H9 (cell line): ENCODE results near the gene TNRC18. TPM values are rescaled to one million over a fixed set of nuclear protein-coding genes. Genes with fewer than 3 reads are reported as not detected.
"Not testable (repeated sequence)": the region's sequence is repeated elsewhere in the genome, so short reads cannot be mapped to it uniquely, and the experiment has no call there.

Experiments used
- DNase-seq: peaks from one replicate; pipeline ENCODE4 v3.0.0-alpha.2; 2017
- H2AFZ ChIP-seq: one replicate; pipeline ENCODE4 v1.6.1; 2013; ENCODE audit warnings: mild to moderate bottlenecking, low read length, control low read depth, moderate library complexity
- H2AK5ac ChIP-seq: 2 replicates; pipeline ENCODE4 v1.6.1; 2013; ENCODE audit warnings: low read length, control low read depth, mixed read lengths; ENCODE audit not compliant: insufficient read length
- H2BK120ac ChIP-seq: one replicate; pipeline ENCODE4 v1.6.1; 2013; ENCODE audit warnings: low read depth, mild to moderate bottlenecking, low read length, control low read depth, inconsistent platforms; ENCODE audit not compliant: poor library complexity, severe bottlenecking
- H2BK12ac ChIP-seq: 2 replicates; pipeline ENCODE4 v1.6.1; 2013; ENCODE audit warnings: low read length, control low read depth, mixed read lengths, low read depth; ENCODE audit not compliant: insufficient read length
- H2BK15ac ChIP-seq: 2 replicates; pipeline ENCODE4 v1.6.1; 2013; ENCODE audit warnings: low read depth, low read length, control low read depth
- H2BK20ac ChIP-seq: one replicate; pipeline ENCODE4 v1.6.1; 2013; ENCODE audit warnings: low read depth, mild to moderate bottlenecking, low read length, control low read depth, inconsistent platforms; ENCODE audit not compliant: poor library complexity, severe bottlenecking
- H2BK5ac ChIP-seq: 2 replicates; pipeline ENCODE4 v1.6.1; 2013; ENCODE audit warnings: low read length, control low read depth, mixed read lengths; ENCODE audit not compliant: insufficient read length
- H3K14ac ChIP-seq: 2 replicates; pipeline ENCODE4 v1.6.1; 2013; ENCODE audit warnings: low read length, control low read depth; ENCODE audit not compliant: insufficient read depth
- H3K18ac ChIP-seq: 2 replicates; pipeline ENCODE4 v1.6.1; 2013; ENCODE audit warnings: low read depth, mild to moderate bottlenecking, mixed read lengths, low read length, control low read depth; ENCODE audit not compliant: insufficient read length
- H3K23ac ChIP-seq: 2 replicates; pipeline ENCODE4 v1.6.1; 2013; ENCODE audit warnings: low read length, control low read depth, mixed read lengths, low read depth; ENCODE audit not compliant: insufficient read length
- H3K23me2 ChIP-seq: 2 replicates; pipeline ENCODE4 v1.6.1; 2013; ENCODE audit warnings: low read depth, mild to moderate bottlenecking, mixed read lengths, low read length, control low read depth; ENCODE audit not compliant: insufficient read length, poor library complexity, severe bottlenecking
- H3K27ac ChIP-seq: 2 replicates; pipeline ENCODE4 v1.5.1; 2013; ENCODE audit warnings: low read length, control low read depth, mixed read lengths, low read depth; ENCODE audit not compliant: insufficient read length
- H3K27me3 ChIP-seq: 2 replicates; pipeline ENCODE4 v1.6.1; 2013; ENCODE audit warnings: low read length, control low read depth, inconsistent platforms; ENCODE audit not compliant: insufficient read depth
- H3K4ac ChIP-seq: 2 replicates; pipeline ENCODE4 v1.6.1; 2013; ENCODE audit warnings: low read depth, mild to moderate bottlenecking, control low read depth, inconsistent platforms, low read length, moderate library complexity
- H3K4me1 ChIP-seq: 2 replicates; pipeline ENCODE4 v1.6.1; 2013; ENCODE audit warnings: low read length, control low read depth, inconsistent platforms; ENCODE audit not compliant: insufficient read depth
- H3K4me2 ChIP-seq: 2 replicates; pipeline ENCODE4 v1.6.1; 2013; ENCODE audit warnings: low read length, control low read depth, mixed read lengths; ENCODE audit not compliant: insufficient read length, insufficient read depth
- H3K56ac ChIP-seq: 2 replicates; pipeline ENCODE4 v1.6.1; 2013; ENCODE audit warnings: low read depth, mild to moderate bottlenecking, mixed read lengths, low read length, control low read depth; ENCODE audit not compliant: insufficient read length
- H3K79me1 ChIP-seq: 2 replicates; pipeline ENCODE4 v1.6.1; 2013; ENCODE audit warnings: low read depth, mild to moderate bottlenecking, moderate library complexity, low read length, control low read depth, inconsistent platforms; ENCODE audit not compliant: insufficient read depth, poor library complexity, severe bottlenecking
- H3K79me2 ChIP-seq: 2 replicates; pipeline ENCODE4 v1.6.1; 2013; ENCODE audit warnings: low read length, control low read depth, inconsistent platforms; ENCODE audit not compliant: insufficient read depth
- H3K9ac ChIP-seq: 2 replicates; pipeline ENCODE4 v1.6.1; 2013; ENCODE audit warnings: low read length, control low read depth, mixed read lengths; ENCODE audit not compliant: insufficient read length; ENCODE audit errors: extremely low read depth
- H3K9me3 ChIP-seq: one replicate; pipeline ENCODE4 v1.6.1; 2013; ENCODE audit warnings: low read depth, low read length, inconsistent platforms; ENCODE audit not compliant: control insufficient read depth
- H3T11ph ChIP-seq: one replicate; pipeline ENCODE4 v1.6.1; 2013; ENCODE audit warnings: mild to moderate bottlenecking, low read length, control low read depth, inconsistent platforms
- H4K20me1 ChIP-seq: one replicate; pipeline ENCODE4 v1.6.1; 2013; ENCODE audit not compliant: control insufficient read depth, insufficient read length, insufficient read depth
- H4K5ac ChIP-seq: 2 replicates; pipeline ENCODE4 v1.6.1; 2013; ENCODE audit warnings: low read depth, mild to moderate bottlenecking, mixed read lengths, low read length, control low read depth; ENCODE audit not compliant: insufficient read length
- H4K8ac ChIP-seq: replicated peaks from 2 replicates; pipeline ENCODE4 v1.6.1; 2013; ENCODE audit warnings: low read length, control low read depth, mixed read lengths, low read depth; ENCODE audit not compliant: insufficient read length
- H4K91ac ChIP-seq: 2 replicates; pipeline ENCODE4 v1.6.1; 2013; ENCODE audit warnings: low read depth, mild to moderate bottlenecking, moderate library complexity, mixed read lengths, low read length, control low read depth; ENCODE audit not compliant: insufficient read length
- H3K27ac Mint-ChIP-seq, 3 experiments: 2 replicates in 2 of 3; 3 replicates in 1 of 3; pipeline ENCODE4 v1.8.0; 2020 to 2021; ENCODE audit warnings: mixed read lengths in 3 of 3, mild to moderate bottlenecking in 1 of 3, moderate library complexity in 1 of 3
- H3K27me3 Mint-ChIP-seq: 2 replicates; pipeline ENCODE4 v1.8.0; 2021; ENCODE audit warnings: low read depth, mild to moderate bottlenecking, moderate library complexity, mixed read lengths
- H3K36me3 Mint-ChIP-seq, 3 experiments: 2 replicates in 2 of 3; 3 replicates in 1 of 3; pipeline ENCODE4 v1.8.0; 2020 to 2021; ENCODE audit warnings: low read depth in 3 of 3, mixed read lengths in 3 of 3; ENCODE audit not compliant: insufficient read depth in 1 of 3
- H3K4me1 Mint-ChIP-seq, 2 experiments: 2 replicates each; pipeline ENCODE4 v1.8.0; 2020; ENCODE audit warnings: mixed read lengths in 2 of 2
- H3K4me3 Mint-ChIP-seq, 2 experiments: 2 replicates in 1 of 2; 3 replicates in 1 of 2; pipeline ENCODE4 v1.8.0; 2020 to 2021; ENCODE audit warnings: mild to moderate bottlenecking in 2 of 2, mixed read lengths in 2 of 2, moderate library complexity in 1 of 2
- H3K9me3 Mint-ChIP-seq, 2 experiments: 2 replicates in 1 of 2; 3 replicates in 1 of 2; pipeline ENCODE4 v1.8.0; 2020; ENCODE audit warnings: mild to moderate bottlenecking in 2 of 2, mixed read lengths in 2 of 2, moderate library complexity in 1 of 2
- WGBS: extraction: QIAGEN DNeasy Blood & Tissue Kit; methylation state at CpG from one replicate; pipeline ENCODE4 v1.1.7; 2013; ENCODE audit warnings: missing lambda C conversion rate, low lambda C conversion rate, mixed read lengths; ENCODE audit not compliant: insufficient read length; ENCODE audit errors: extremely low coverage; 5-methylcytosine and 5-hydroxymethylcytosine counted together
- total RNA-seq: library from RNA; stranded (reverse); gene quantifications from 2 replicates; pipeline ENCODE4 v1.2.1, GENCODE V29; 2021

TNRC18 gene
- total RNA-seq, 1 experiment from 2014 or later = 21.2 TPM

DNA sequence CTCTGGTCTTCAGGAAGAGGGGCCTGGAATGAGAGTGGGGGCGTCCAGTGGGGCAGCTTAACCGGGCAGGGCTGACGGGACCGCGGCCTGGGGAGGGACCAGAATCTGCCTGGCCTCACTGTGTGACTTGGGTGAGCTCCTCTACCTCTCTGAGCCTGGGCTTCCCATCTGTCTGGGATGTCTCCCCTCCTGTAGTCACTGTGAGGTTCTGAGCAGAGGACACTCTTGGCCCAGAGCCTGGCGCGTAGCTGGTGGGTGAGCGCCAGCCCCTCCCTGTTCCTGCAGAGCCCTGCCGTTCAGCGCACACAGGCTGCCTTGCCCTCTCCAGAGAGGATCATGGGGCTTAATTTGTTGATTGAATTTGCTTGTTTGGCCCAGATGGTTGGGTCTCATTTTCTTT is 148.1 kb downstream of the TNRC18 start:
- H2BK120ac ChIP-seq, H2AK5ac ChIP-seq, H4K91ac ChIP-seq: not testable (repeated sequence)

DNA sequence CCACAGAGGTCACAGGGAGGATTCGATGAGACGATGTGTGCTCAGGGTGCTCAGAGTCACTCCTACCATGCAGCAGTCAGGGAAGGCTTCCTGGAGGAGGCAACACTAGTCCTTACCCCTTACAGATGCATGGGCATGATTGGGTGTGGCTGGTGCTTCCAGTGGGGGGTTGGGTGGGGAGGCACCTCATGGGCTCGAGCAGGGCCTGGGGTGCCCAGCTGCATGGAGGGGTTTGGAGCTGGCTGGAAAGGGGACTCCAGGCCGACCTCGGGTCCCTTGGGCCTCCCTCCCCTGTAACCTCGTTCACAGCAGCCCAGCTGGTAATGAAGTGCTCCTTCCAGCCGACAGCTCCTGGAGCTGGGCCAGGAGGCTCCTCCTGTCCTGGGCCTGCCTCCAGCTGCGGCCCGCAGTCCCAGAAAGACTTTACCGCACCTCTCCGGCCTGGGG is 148.6 kb downstream of the TNRC18 start:
- H2BK15ac ChIP-seq, H2AFZ ChIP-seq, H3K4me2 ChIP-seq, H4K20me1 ChIP-seq, H3K36me3 Mint-ChIP-seq, H3K9ac ChIP-seq, H3K14ac ChIP-seq, H3K27ac Mint-ChIP-seq, H3K9me3 Mint-ChIP-seq, H3K9me3 ChIP-seq, H2BK20ac ChIP-seq, H3T11ph ChIP-seq, H2BK120ac ChIP-seq, H2AK5ac ChIP-seq, H3K23ac ChIP-seq, H4K8ac ChIP-seq, H3K27ac ChIP-seq, H3K79me1 ChIP-seq, H4K91ac ChIP-seq, DNase-seq, H3K4me1 ChIP-seq, H3K56ac ChIP-seq, H3K79me2 ChIP-seq, H3K18ac ChIP-seq, H3K4ac ChIP-seq, H3K4me1 Mint-ChIP-seq, H2BK5ac ChIP-seq, H3K27me3 ChIP-seq, H2BK12ac ChIP-seq, H3K4me3 Mint-ChIP-seq, H3K23me2 ChIP-seq, H4K5ac ChIP-seq: not testable (repeated sequence)
- no CpG with 5 or more reads among the region's 11 CpGs for WGBS
- peaks cover 28% of the 10 kb centered on the region for H3K27me3 Mint-ChIP-seq

More for the DNA sequence above, 148.1 kb downstream of the TNRC18 start:
- H4K5ac ChIP-seq, H3K4me2 ChIP-seq, H3K14ac ChIP-seq, H2BK12ac ChIP-seq, H2BK5ac ChIP-seq, H3K4me1 ChIP-seq, H3K79me1 ChIP-seq, H3T11ph ChIP-seq, H3K4ac ChIP-seq, H2BK15ac ChIP-seq, H3K23me2 ChIP-seq, H3K9me3 Mint-ChIP-seq, H2AFZ ChIP-seq, H3K9ac ChIP-seq, H3K9me3 ChIP-seq, H3K56ac ChIP-seq, H3K79me2 ChIP-seq, H3K4me3 Mint-ChIP-seq, DNase-seq, H3K27ac ChIP-seq, H3K36me3 Mint-ChIP-seq, H3K27ac Mint-ChIP-seq, H3K27me3 ChIP-seq, H3K23ac ChIP-seq, H4K20me1 ChIP-seq, H3K4me1 Mint-ChIP-seq, H3K18ac ChIP-seq, H4K8ac ChIP-seq, H2BK20ac ChIP-seq: not testable (repeated sequence)
- peaks cover 26% of the 10 kb centered on the region for H3K27me3 Mint-ChIP-seq
- WGBS = no CpG with 5 or more reads among the region's 10 CpGs
